Measurements from ENCODE around the gene CD83. TPM values are rescaled to one million over a fixed set of nuclear protein-coding genes. Genes with fewer than 3 reads are reported as not detected.

Gene CD83
- total and polyA plus RNA-seq, 9 of the 15 experiments (the other 6 are each of a cell fraction or from before 2014, with no cell fraction given), result 2.5 to 4.1 (median 3.4) TPM

DNA sequence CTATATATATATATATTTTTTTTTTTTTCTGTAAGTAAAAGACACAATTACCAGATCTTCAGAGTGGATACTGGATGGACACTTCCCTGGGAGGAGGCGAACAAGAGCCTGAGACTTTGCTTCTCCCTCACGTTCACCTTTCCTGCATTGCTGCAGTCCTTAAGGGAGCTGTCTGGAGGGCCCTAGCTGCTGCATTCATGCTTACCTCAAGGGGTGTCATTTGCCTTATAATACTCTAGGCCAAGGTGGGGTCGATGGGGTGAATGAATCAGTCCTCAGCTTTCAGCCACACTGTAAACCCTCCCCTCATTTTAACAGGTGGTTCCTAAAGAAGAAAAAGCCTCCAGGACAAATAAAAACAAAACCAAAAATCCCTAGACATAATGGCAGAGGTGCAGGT, 34.8 kb upstream of the CD83 start:
- Histone ChIP-seq H3K4me3 (no peak overlapping the region), H3K9ac (ENCODE audit: insufficient read depth in 1 of 2, low read depth in 2 of 2, low read length in 2 of 2) (no peak overlapping the region), H4K20me1 (replicated peaks; ENCODE audit: control insufficient read depth, insufficient read depth, low read length) (no peaks in the 10 kb centered on the region), H3K79me2 (ENCODE audit: control insufficient read depth, insufficient read depth, low read length) (no peaks in the 10 kb centered on the region), H3K4me1 (replicated peaks in 1 of 2; ENCODE audit: control insufficient read depth in 2 of 2, insufficient read depth in 2 of 2, low read length in 2 of 2) (peaks cover 0 to 9% of the 10 kb centered on the region in 2 experiments; a peak in 3 of 5 replicates), H3K27ac (ENCODE audit: extremely low read depth, low read depth, low read length) (no peak overlapping the region), H3K9me3 (replicated peaks; ENCODE audit: control insufficient read depth, insufficient read depth, low read depth, low read length) (no peaks in the 10 kb centered on the region), H3K36me3 (ENCODE audit: control insufficient read depth, insufficient read depth, low read length) (no peaks in the 10 kb centered on the region), H3K9me1 (ENCODE audit: control insufficient read depth, insufficient read depth, low read length) (no peaks in the 10 kb centered on the region), H2AFZ (ENCODE audit: low read depth, low read length) (no peak overlapping the region), H3K27me3 (ENCODE audit: control insufficient read depth in 2 of 2, insufficient read depth in 2 of 2, low read length in 2 of 2) (peaks cover 5 to 10% of the 10 kb centered on the region in 2 experiments; a peak in 1 of 5 replicates), H3K4me2 (ENCODE audit: insufficient read depth, low read length) (no peak overlapping the region)
- ChIA-PET POLR2A (interaction anchor here (0.6 kb wide), 1 partner anchor 179 kb away, joined by 3 read pairs; no protein-coding TSS in a partner anchor), CTCF (ENCODE audit: low intra/inter-chr PET ratio) (no interaction called here)
- in situ Hi-C loops (cut with MboI), result no loop called here
- no peak for DNase-seq (ENCODE audit: extremely low read depth in 1 of 4, low spot score in 3 of 4)
- WGBS (ENCODE audit: insufficient coverage, low coverage, missing lambda C conversion rate), result 10% methylated on average over 3 of the region's 3 CpGs
- ATAC-seq, result peak; percentile 77; the same call in 2 of the 3 replicates
- intact Hi-C loops (cut with micrococcal nuclease), result no loop called here
- no peak for FAIRE-seq
- BruUV-seq (replicated peaks), result no TSS peak
- TF ChIP-seq TARDBP (IDR thresholded peaks at IDR 0.05) (no peak), PRPF4 (IDR thresholded peaks at IDR 0.05; ENCODE audit: insufficient read depth, low read depth, low read length, poor library complexity, severe bottlenecking) (no peak), ZNF695 (CRISPR knock-in tag; IDR thresholded peaks at IDR 0.05) (no peak), CBFA2T2 (conservative IDR thresholded peaks at IDR 0.05) (no peak), KDM4B (IDR thresholded peaks at IDR 0.05; ENCODE audit: borderline replicate concordance in 2 of 2, low read depth in 1 of 2) (no peak), MCM3 (IDR thresholded peaks at IDR 0.05) (no peak), RBM39 (optimal IDR thresholded peaks at IDR 0.05; ENCODE audit: low read depth, low read length) (no peak), ZNF143 (CRISPR knock-in tag; IDR thresholded peaks at IDR 0.05) (no peak), ZNF766 (CRISPR knock-in tag; conservative IDR thresholded peaks at IDR 0.05) (no peak)
- TF ChIP-seq, protein P1, sequence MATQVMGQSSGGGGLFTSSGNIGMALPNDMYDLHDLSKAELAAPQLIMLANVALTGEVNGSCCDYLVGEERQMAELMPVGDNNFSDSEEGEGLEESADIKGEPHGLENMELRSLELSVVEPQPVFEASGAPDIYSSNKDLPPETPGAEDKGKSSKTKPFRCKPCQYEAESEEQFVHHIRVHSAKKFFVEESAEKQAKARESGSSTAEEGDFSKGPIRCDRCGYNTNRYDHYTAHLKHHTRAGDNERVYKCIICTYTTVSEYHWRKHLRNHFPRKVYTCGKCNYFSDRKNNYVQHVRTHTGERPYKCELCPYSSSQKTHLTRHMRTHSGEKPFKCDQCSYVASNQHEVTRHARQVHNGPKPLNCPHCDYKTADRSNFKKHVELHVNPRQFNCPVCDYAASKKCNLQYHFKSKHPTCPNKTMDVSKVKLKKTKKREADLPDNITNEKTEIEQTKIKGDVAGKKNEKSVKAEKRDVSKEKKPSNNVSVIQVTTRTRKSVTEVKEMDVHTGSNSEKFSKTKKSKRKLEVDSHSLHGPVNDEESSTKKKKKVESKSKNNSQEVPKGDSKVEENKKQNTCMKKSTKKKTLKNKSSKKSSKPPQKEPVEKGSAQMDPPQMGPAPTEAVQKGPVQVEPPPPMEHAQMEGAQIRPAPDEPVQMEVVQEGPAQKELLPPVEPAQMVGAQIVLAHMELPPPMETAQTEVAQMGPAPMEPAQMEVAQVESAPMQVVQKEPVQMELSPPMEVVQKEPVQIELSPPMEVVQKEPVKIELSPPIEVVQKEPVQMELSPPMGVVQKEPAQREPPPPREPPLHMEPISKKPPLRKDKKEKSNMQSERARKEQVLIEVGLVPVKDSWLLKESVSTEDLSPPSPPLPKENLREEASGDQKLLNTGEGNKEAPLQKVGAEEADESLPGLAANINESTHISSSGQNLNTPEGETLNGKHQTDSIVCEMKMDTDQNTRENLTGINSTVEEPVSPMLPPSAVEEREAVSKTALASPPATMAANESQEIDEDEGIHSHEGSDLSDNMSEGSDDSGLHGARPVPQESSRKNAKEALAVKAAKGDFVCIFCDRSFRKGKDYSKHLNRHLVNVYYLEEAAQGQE (IDR thresholded peaks at IDR 0.05; ENCODE audit: borderline replicate concordance), result no peak
- TF ChIP-seq, protein P1 (CRISPR knock-in tag; IDR thresholded peaks at IDR 0.05; ENCODE audit: low read depth), result no peak
- TF ChIP-seq, protein P2, sequence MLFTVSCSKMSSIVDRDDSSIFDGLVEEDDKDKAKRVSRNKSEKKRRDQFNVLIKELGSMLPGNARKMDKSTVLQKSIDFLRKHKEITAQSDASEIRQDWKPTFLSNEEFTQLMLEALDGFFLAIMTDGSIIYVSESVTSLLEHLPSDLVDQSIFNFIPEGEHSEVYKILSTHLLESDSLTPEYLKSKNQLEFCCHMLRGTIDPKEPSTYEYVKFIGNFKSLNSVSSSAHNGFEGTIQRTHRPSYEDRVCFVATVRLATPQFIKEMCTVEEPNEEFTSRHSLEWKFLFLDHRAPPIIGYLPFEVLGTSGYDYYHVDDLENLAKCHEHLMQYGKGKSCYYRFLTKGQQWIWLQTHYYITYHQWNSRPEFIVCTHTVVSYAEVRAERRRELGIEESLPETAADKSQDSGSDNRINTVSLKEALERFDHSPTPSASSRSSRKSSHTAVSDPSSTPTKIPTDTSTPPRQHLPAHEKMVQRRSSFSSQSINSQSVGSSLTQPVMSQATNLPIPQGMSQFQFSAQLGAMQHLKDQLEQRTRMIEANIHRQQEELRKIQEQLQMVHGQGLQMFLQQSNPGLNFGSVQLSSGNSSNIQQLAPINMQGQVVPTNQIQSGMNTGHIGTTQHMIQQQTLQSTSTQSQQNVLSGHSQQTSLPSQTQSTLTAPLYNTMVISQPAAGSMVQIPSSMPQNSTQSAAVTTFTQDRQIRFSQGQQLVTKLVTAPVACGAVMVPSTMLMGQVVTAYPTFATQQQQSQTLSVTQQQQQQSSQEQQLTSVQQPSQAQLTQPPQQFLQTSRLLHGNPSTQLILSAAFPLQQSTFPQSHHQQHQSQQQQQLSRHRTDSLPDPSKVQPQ (CRISPR knock-in tag; IDR thresholded peaks at IDR 0.05; ENCODE audit: borderline replicate concordance), result no peak

Data from K562 (cell line).